CD14-positive monocyte (primary cell): ENCODE results near the gene SQSTM1. TPM values are rescaled to one million over a fixed set of nuclear protein-coding genes. Genes with fewer than 3 reads are reported as not detected.

Experiments
- DNase-seq, 3 donors: peaks; one replicate each; pipeline ENCODE4 v3.0.0-alpha.2; 2011 to 2022
- H2AFZ ChIP-seq: 2 replicates; pipeline ENCODE4 v1.6.0; 2012; ENCODE audit warnings: mild to moderate bottlenecking, low read depth, low read length, inconsistent platforms; ENCODE audit not compliant: insufficient read depth, poor library complexity, severe bottlenecking
- H3K27ac ChIP-seq, 2 donors: 1 replicate in 1 of 2; 2 replicates in 1 of 2; pipeline ENCODE4 v1.5.1; 2012 to 2013; ENCODE audit warnings: low read length in 2 of 2, control low read depth in 1 of 2, inconsistent platforms in 1 of 2, low read depth in 1 of 2, mild to moderate bottlenecking in 1 of 2
- H3K27me3 ChIP-seq, 2 donors: one replicate each; pipeline versions ENCODE4 v1.6.0 to v1.6.1; 2011 to 2013; ENCODE audit warnings: low read length in 2 of 2; ENCODE audit not compliant: control insufficient read depth in 2 of 2, insufficient read depth in 2 of 2
- H3K36me3 ChIP-seq, 2 donors: replicated peaks in 1 of 2; 1 replicate in 1 of 2; 2 replicates in 1 of 2; pipeline versions ENCODE4 v1.5.1 to v1.6.1; 2012 to 2013; ENCODE audit warnings: low read length in 2 of 2, control low read depth in 1 of 2, inconsistent platforms in 1 of 2, mild to moderate bottlenecking in 1 of 2; ENCODE audit not compliant: insufficient read depth in 2 of 2, control insufficient read depth in 1 of 2
- H3K4me1 ChIP-seq, 2 donors: 1 replicate in 1 of 2; 2 replicates in 1 of 2; pipeline versions ENCODE4 v1.5.1 to v1.6.1; 2012 to 2013; ENCODE audit warnings: low read length in 2 of 2, control low read depth in 1 of 2, inconsistent platforms in 1 of 2, mild to moderate bottlenecking in 1 of 2, moderate library complexity in 1 of 2; ENCODE audit not compliant: insufficient read depth in 2 of 2, control insufficient read depth in 1 of 2
- H3K4me2 ChIP-seq: replicated peaks from 2 replicates; pipeline ENCODE3; 2012; ENCODE audit warnings: low read length, moderate library complexity, mild to moderate bottlenecking; ENCODE audit not compliant: poor library complexity, severe bottlenecking; ENCODE audit errors: extremely low read depth
- H3K4me3 ChIP-seq, 3 experiments: fragments of 200-600 bp in 1 of 3; sonication (generic) in 1 of 3; replicated peaks in 1 of 3; 1 replicate in 2 of 3; 2 replicates in 1 of 3; pipeline ENCODE4 v1.5.1; 2011 to 2013; ENCODE audit warnings: low read length in 3 of 3, mild to moderate bottlenecking in 3 of 3, control low read depth in 2 of 3, low read depth in 2 of 3, inconsistent platforms in 1 of 3, moderate library complexity in 1 of 3
- H3K79me2 ChIP-seq: 2 replicates; pipeline ENCODE4 v1.6.0; 2012; ENCODE audit warnings: mild to moderate bottlenecking, control low read depth, inconsistent platforms, low read length, moderate library complexity; ENCODE audit not compliant: insufficient read depth
- H3K9ac ChIP-seq: 2 replicates; pipeline ENCODE4 v1.6.0; 2017; ENCODE audit warnings: low read length, mild to moderate bottlenecking; ENCODE audit not compliant: insufficient read depth, poor library complexity, severe bottlenecking
- H3K9me3 ChIP-seq, 2 donors: replicated peaks in 1 of 2; 1 replicate in 1 of 2; 2 replicates in 1 of 2; pipeline versions ENCODE4 v1.5.1 to v1.6.1; 2012 to 2013; ENCODE audit warnings: low read length in 2 of 2, control low read depth in 1 of 2; ENCODE audit not compliant: control insufficient read depth in 1 of 2, insufficient read depth in 1 of 2
- H4K20me1 ChIP-seq: 2 replicates; pipeline ENCODE4 v1.6.0; 2012; ENCODE audit warnings: mild to moderate bottlenecking, low read length, control low read depth, moderate library complexity; ENCODE audit not compliant: insufficient read depth
- H3K27ac Mint-ChIP-seq, 7 donors: one replicate each; pipeline ENCODE4 v1.8.0; 2020; ENCODE audit warnings: mild to moderate bottlenecking in 7 of 7, mixed read lengths in 7 of 7, moderate library complexity in 6 of 7, inconsistent platforms in 2 of 7
- H3K27me3 Mint-ChIP-seq, 3 donors: one replicate each; pipeline ENCODE4 v1.8.0; 2021 to 2022; ENCODE audit warnings: low read depth in 3 of 3, mild to moderate bottlenecking in 3 of 3, mixed read lengths in 3 of 3, moderate library complexity in 3 of 3, inconsistent platforms in 1 of 3
- H3K36me3 Mint-ChIP-seq, 2 donors: one replicate each; pipeline ENCODE4 v1.8.0; 2020; ENCODE audit warnings: mixed read lengths in 2 of 2, inconsistent platforms in 1 of 2, mild to moderate bottlenecking in 1 of 2
- H3K4me1 Mint-ChIP-seq: one replicate; pipeline ENCODE4 v1.8.0; 2020; ENCODE audit warnings: mild to moderate bottlenecking, mixed read lengths
- H3K4me3 Mint-ChIP-seq, 2 donors: one replicate each; pipeline ENCODE4 v1.8.0; 2020; ENCODE audit warnings: mild to moderate bottlenecking in 2 of 2, mixed read lengths in 2 of 2, moderate library complexity in 1 of 2
- H3K9me3 Mint-ChIP-seq, 7 donors: one replicate each; pipeline ENCODE4 v1.8.0; 2020 to 2022; ENCODE audit warnings: mixed read lengths in 7 of 7, mild to moderate bottlenecking in 6 of 7, moderate library complexity in 6 of 7, inconsistent platforms in 2 of 7
- CTCF ChIP-seq: fragments of 200-600 bp; IDR thresholded peaks from one replicate; pipeline ENCODE4 v1.8.0; 2022; ENCODE audit warnings: antibody characterized with exemption, mild to moderate bottlenecking
- WGBS: methylation state at CpG from one replicate; pipeline ENCODE4 v1.1.5; 2013; ENCODE audit warnings: missing lambda C conversion rate; ENCODE audit not compliant: insufficient coverage; 5-methylcytosine and 5-hydroxymethylcytosine counted together
- intact Hi-C, 2 donors: fragments of 100-400 bp; cut with micrococcal nuclease; formaldehyde crosslinking; loops; one replicate each; pipeline versions ENCODE4 v1.15.0 to v1.15.1; 2023
- polyA plus RNA-seq, 3 donors: library from polyadenylated mRNA; depleted of rRNA in 1 of 3; unstranded in 2 of 3; stranded (reverse) in 1 of 3; fragments of 300-500 nt in 2 of 3; fragments of >200 nt in 1 of 3; fragmentation: Illumina TruSeq in 2 of 3; gene quantifications; 1 replicate in 2 of 3; 2 replicates in 1 of 3; pipeline ENCODE4 v1.2.3, GENCODE V29; 2012 to 2021

SQSTM1 gene
- polyA plus RNA-seq, 3 donors, result 182 to 312 (median 275) TPM

- no peak for TF ChIP-seq CTCF
- Histone ChIP-seq H4K20me1 (no peaks in the 10 kb centered on the region), H3K9ac (no peak overlapping the region), H3K36me3 (peaks cover 76 to 95% of the 10 kb centered on the region in 2 donors), H2AFZ (no peak overlapping the region), H3K4me1 (no peaks in the 10 kb centered on the region), H3K79me2 (no peaks in the 10 kb centered on the region), H3K4me2 (no peak overlapping the region), H3K9me3 (no peaks in the 10 kb centered on the region), H3K27me3 (no peaks in the 10 kb centered on the region), H3K27ac (no peak overlapping the region), H3K4me3 (no peak overlapping the region)
- Mint-ChIP-seq H3K27ac (peak overlapping the region in 1 of 7 donors; percentile 69), H3K27me3 (peaks cover 0 to 2% (median 0%) of the 10 kb centered on the region in 3 donors), H3K9me3 (no peaks in the 10 kb centered on the region), H3K4me3 (no peak overlapping the region), H3K36me3 (peaks cover 74 to 92% of the 10 kb centered on the region in 2 donors), H3K4me1 (peaks cover 8% of the 10 kb centered on the region)
- no peak for DNase-seq
- intact Hi-C loops, result no loop called here
- WGBS, result 91% methylated on average over 5 of the region's 5 CpGs
Measured at GRCh38 chr5:179869101-179869500, 48.4 kb downstream of the SQSTM1 start.

- Histone ChIP-seq H3K4me3 (no peak overlapping the region), H4K20me1 (no peaks in the 10 kb centered on the region), H3K9ac (no peak overlapping the region), H3K4me2 (no peak overlapping the region), H3K79me2 (no peaks in the 10 kb centered on the region), H3K27me3 (no peaks in the 10 kb centered on the region), H3K9me3 (no peaks in the 10 kb centered on the region), H2AFZ (no peak overlapping the region), H3K36me3 (peaks cover 78 to 95% of the 10 kb centered on the region in 2 donors), H3K27ac (no peak overlapping the region), H3K4me1 (no peaks in the 10 kb centered on the region)
- peaks cover 75 to 92% of the 10 kb centered on the region in 2 donors for H3K36me3 Mint-ChIP-seq
- peak overlapping the region in 4 of 7 donors; percentile 1 to 50 (median 14) for H3K27ac Mint-ChIP-seq
- H3K4me1 Mint-ChIP-seq, result peaks cover 8% of the 10 kb centered on the region
- H3K4me3 Mint-ChIP-seq, result no peak overlapping the region
- intact Hi-C loops, result no loop called here
- peaks cover 0 to 2% (median 0%) of the 10 kb centered on the region in 3 donors for H3K27me3 Mint-ChIP-seq
- 96% methylated on average over 13 of the region's 16 CpGs for WGBS
- DNase-seq, result no peak
- TF ChIP-seq CTCF, result no peak
- no peaks in the 10 kb centered on the region for H3K9me3 Mint-ChIP-seq
Measured at GRCh38 chr5:179869641-179870402, 49.1 kb downstream of the SQSTM1 start.
